Endometrium (tissue), 2 donors: Measurements from ENCODE around the gene CABP1.
"Not testable (repeated sequence)": the region's sequence is repeated elsewhere in the genome, so short reads cannot be mapped to it uniquely, and the experiment has no call there.

ENCODE experiments used
- FAIRE-seq: peaks from 2 replicates; lab custom pipeline; 2012; peaks lifted over from hg19 to GRCh38; lab: Jason Lieb, UNC
- donor health status: control.
- donor health status: control.

Gene CABP1

GRCh38 chr12:120639771-120640721 is at the start of gene CABP1:
CABP1 (plus strand) TSS chr12:120640626; CDS start chr12:120640686, 60 bp downstream.
- no peak for FAIRE-seq

DNA sequence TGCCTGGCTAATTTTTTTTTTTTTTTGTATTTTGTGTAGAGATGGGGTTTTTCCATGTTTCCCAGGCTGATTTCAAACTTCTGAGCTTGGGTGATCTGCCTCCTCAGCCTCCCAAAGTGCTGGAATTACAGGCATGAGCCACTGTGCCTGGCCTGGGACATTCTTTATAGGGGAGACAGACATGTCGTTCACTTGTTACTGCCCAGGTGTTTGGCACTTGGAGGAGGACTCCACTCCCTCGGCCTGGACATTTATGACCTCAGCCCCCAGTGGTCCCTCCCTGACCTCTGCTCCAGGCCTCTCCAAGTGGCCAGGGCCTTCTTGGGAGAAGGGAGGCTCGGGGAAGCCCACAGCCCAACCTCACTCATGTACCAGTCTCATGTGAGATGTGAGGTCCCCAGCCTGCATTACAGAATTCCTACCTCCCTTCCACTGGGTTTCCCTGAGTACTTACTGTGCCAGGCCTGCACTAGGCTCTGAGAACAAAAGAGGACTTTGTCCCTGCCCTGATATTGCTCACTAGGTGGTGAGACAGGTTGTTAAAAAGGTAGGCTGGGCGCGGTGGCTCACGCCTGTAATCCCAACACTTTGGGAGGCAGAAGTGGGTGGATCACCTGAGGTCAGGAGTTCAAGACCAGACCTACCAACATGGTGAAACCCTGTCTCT is 49.6 kb upstream of the CABP1 start:
- no peak for FAIRE-seq

DNA sequence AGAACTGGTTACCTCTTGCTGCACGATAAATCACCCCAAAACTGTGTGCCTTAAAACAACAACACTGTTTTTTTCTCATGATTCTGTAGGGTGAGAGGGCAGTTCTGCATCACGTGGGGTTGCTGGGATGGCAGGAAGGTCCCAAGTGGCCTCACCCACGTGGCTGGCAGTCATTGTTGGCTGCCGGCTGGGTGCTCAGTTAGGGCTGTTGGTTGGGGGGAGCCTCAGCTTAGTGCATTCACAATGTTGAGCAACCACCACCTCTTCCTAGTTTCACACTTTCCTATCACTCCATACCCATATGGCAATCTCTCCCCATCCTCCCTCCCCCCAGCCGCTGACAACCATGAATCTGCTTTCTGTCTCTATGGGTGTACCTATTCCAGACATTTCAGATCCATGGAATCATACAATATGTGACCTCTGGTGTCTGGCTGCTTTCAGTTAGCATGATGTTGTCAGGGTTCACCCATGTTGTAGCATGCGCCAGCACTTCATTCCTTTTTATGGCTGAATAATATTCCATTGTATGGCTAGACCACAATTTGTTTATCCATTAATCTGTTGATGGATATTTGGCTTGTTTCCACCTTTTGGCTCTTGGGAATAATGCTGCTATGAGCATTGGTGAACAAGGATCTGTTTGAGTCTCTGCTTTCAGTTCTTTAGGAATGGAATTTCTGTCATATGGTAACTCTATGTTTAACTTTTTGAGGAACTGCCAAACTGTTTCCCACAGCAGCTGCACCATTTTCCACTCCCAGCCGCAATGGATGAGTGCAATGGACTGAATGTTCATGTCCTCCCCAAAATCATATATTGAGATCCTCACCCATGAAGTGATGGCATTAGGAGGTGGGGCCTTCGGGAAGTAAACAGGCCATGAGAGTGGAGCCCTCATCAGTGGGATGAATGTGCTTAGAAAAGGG is 48.0 kb upstream of the CABP1 start:
- FAIRE-seq: no peak

- FAIRE-seq: no peak
Observed at GRCh38 chr12:120596901-120597300, 43.5 kb upstream of the CABP1 start.

DNA sequence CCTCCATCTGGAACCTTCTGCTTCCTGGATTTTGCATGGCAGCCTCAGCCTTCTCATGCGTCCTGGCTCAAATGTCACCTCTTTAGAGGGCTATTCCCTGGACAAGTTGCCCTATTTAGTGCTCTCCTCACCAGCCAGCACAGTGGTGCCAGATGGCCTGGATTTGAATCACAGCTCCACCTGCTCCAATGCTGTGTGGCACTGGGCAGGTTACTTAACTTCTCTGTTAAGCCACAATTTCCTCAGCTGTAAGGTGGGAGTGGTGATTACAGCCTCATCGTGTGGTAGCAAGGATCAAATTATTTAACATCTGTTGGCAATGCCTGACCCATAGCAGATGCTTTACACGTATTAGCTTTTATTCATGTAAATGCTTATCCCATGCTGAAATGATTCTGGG is 42.6 kb upstream of the CABP1 start:
- no peak for FAIRE-seq

DNA sequence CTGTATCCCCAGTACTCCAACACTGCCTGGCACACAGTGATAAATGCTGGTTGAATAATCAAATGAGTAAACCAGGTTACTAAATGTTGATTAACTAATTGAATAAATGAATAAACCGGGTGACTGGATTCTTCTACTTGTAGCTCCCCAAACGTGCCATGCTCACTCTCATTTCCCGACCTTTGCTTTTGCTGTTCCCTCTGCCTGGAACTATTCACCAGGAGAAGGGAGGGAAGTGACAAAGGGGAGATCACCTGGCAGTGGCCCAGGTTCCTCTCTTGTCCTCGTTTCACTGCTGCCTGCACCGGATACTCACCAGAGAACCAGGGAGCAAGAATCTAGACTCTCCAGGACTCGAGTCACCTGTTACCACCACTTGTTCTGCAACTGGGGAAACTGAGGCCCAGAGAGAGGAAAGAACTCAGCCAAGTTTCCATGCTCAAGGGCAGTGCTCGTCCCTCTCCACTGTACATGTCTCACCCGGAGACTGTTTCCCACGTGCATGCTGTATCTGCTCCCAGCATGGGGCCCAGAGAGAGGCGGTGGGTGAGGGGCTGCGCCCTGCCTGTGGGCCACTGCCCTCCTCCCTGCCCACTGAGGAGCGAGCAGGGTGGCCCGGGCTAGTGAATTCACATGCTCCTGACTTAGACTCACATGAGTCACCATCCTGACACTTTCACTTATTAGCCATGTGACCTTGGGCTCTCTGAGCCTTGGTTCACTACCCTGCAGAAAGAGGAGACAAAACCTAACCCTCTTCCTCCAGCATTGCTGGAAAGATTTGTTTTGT is 41.6 kb upstream of the CABP1 start:
- FAIRE-seq: no peak

DNA sequence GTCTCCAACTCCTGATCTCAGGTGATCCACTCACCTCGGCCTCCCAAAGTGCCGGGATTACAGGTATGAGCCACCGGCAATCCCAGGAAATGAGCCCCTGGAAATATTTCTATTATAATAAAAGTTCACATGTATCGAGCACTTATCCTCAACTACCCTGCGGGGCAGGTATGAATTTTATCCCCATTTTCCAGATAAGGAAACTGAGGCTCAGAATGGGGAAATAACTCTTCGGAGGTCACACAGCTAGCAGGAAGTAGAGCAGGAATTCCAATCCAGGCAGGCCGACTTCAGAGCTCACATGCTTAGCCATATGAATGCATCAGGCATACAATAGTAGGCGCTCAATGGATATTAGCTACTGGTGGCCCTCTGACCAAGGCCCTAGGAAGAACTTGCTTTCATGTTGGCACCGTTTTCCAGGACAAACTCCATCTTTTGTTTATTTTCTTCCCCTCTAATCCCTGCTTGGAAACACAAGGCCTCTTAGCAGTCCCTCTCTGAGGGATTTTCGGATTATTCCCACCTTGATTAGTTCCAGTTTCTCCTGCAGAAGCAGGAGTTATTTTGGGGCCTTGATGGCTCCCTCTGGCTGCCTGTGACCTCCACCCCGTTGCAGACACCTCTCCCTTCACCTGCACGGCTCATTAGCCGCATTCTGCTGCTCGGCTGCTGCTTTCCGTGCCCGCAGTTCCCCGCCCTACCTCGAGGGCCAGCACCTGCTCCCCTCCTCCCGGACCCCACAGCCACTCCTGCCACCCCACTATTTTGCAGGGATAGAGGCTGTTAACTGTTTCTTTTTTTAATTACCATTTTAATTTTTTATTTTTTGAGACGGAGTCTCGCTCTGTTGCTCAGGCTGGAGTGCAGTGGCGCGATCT is 40.5 kb upstream of the CABP1 start:
- no peak for FAIRE-seq

- FAIRE-seq: not testable (repeated sequence)
Observed at GRCh38 chr12:120602416-120602815, 38.0 kb upstream of the CABP1 start.

DNA sequence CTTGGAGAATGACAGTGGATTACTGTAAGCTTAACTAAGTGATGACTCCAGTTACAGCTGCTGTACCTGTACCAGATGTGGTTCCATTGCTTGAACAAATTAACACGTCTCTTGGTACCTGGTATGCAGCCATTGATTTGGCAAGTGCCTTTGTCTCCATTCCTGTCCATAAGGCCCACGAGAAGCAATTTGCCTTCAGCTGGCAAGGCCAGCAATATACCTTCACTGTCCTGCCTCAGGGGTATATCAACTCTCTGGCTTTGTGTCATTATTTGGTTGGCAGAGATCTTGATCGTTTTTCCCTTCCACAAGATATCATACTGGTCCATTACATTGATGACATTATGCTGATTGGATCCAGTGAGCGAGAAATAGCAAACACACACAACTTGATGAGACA is 29.9 kb upstream of the CABP1 start:
- FAIRE-seq: no peak

GRCh38 chr12:120611534-120611933 is 28.9 kb upstream of the CABP1 start:
- FAIRE-seq: not testable (repeated sequence)

DNA sequence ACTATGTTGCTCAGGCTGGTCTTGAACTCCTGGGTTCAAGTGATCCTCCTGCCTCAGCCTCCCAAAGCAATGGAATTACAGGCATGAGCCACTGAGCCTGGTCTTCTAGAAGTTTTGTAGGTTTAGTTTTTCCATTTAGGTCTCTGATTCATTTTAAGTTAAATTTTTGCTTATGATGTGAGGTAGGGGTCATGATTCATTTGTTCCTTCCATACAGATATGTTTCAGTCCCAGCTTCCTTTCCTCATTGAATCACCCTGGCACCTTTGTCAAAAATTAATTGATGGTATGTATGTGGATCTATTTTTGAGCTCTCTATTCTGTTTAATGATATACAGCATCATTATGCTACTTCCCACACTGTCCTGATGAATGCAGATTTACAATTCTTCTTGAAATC is 25.6 kb upstream of the CABP1 start:
- FAIRE-seq: no peak

DNA sequence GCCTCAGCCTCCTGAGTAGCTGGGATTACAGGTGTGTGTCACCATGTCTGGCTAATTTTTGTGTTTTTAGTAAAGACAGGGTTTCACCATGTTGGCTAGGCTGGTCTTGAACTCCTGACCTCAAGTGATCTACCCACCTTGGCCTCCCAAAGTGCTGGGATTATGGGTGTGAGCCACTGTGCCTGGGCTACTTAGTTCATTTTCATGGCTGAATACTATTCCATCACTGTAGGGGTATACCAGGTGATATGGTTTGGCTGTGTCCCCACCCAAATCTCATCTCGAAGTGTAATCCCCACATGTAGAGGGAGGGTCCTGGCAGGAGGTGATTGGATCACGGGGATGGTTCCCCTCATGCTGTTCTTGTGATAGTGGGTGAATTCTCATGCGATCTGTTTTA is 23.2 kb upstream of the CABP1 start:
- FAIRE-seq: not testable (repeated sequence)

- FAIRE-seq: not testable (repeated sequence)
Observed at GRCh38 chr12:120617767-120618166, 22.7 kb upstream of the CABP1 start.

DNA sequence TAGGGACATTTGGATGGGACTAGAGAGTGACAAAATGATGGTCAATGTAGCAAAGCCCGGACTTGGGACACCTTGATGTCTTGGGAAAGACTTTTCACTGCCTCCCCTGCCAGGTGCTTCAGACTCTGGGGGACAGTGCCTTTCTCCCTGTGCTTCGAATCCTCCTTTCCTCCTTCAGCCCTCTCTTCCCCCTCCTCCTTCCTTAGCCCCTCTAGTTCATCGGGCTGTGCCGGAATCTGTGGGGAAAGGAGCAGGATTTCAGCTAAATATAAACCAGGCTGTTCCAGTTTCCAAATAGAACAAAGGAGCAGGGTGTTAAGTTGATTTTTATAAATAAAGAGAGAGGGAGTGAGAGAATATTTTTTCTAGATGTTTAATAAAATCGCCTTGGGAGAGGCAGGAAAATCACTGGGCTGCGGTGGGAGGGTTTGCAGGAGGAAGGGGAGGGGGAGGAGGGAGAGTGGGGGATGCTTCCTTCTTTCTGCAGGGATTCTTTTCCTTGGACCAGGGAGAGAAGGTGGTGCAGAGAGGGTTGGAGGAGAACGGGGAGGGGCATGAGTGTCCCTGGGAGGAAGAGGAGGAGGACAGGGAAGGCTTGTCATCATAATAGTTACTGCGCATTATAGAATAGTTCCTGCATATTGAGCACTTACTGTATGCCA is 21.3 kb upstream of the CABP1 start:
- FAIRE-seq: no peak

DNA sequence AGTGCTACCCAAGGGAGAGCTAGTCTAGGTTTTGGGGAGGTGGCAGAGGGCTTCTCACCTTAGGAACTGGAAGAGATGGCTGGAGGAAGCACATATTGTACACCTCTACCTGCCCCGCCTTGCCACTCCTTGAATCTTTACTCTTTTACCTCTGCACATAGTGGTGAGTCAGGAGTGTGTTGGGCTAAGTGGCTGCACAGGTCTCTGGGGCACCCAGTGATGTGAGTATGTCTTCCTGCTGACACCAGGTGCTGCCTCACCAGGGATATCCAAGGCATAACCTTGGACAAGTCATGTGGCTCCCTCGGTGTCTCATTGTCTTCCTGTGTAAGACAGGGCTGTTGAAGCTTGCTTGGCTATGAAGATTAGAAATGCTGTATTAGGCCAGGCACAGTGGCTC is 19.8 kb upstream of the CABP1 start:
- FAIRE-seq: no peak

DNA sequence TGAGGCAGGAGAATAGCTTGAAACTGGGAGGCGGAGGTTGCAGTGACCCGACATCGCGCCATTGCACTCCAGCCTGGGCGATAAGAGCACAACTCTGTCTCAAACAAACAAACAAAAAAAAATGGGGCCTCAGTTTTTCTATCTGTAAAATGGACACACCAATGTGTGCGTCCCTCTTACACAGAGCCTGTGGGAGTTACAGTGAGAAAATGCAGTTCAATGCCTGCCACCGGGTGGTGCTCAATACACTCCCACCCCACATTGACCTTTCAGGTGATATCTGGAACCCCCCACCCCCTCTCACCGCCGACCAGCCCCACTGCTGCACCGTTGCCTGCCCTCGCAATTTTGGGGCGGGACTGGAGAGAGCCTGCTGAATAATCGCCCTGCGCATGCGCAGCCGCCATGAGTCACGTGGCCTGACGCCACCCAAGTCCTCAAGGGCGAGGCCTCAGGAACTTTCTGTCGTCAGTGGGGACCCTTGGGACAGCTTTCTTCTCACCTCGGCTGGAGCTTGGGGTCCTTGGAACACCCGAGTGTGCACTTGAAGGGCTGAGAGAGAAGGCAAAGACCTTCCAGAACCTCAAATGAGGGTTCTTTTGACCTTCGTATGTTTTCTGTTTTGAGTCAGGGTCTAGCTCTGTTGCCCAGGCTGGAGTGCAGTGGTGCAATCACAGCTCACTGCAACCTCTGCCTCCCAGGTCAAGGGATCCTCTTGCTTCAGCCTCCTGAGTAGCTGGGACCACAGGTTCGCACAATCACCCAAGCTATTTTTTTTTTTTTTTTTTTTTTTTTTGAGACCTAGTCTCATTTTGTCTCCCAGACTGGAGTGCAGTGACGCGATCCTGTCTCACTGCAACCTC is 14.6 kb upstream of the CABP1 start:
- no peak for FAIRE-seq

GRCh38 chr12:120628919-120629318 is 11.5 kb upstream of the CABP1 start:
- FAIRE-seq: no peak

DNA sequence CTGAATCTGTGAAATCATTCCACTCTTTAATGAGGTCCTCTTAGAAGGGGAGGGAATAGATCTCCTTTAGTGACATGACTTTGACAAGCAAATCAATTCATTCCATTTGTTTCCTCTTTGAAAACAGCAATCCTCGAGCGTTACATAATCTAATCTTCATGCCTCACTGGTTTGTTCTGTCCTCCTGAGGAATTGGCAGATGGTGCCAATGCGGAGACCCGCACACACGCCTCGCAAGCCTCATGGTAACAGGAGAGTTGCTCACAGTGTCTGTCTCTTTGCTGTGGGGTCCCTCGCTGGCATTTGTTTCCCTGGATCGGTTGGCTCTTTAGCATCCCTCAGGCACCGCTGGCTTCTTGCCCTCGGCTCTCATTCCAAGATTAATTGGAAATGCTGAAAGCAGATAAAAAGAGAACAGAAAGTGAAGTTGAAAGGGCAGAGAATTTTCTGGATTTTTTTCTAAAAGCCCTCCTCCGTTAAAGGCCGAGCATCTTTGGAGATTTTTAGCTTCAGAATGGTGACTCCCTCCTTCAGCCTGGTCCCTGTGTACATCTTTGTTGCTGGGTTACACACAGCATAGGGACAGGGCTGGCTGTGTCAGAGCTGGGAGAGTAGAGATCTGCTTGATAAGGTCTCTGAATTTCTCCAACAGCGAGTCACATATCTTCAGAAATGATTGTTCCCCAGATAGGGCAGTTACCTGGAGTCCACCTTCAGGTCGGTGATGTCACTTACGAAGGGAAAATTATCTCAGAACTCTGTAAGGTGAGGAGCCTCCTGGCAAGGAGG is 10.1 kb upstream of the CABP1 start:
- FAIRE-seq: no peak
